ENCODE results near the gene OSTF1.

The OSTF1 gene

DNA sequence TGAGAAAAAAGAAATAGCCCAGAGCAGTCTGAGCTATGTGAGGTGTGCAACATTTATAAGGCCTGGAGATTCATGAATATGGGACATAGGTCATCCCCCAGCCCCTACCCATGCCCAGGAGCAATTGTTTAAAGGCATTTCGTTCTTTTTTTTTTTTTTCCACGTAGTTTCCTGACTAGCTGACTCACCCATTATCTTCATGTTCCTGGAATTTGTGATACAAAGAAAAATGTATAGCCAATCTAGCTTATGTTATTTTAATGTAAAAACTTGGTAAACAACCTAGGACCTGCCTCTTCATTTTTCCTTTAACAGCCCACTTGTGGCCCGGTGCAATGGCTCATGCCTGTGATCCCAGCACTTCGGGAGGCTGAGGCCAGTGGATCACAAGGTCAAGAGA, 81.3 kb downstream of the OSTF1 start:
- no peak for DNase-seq

DNA sequence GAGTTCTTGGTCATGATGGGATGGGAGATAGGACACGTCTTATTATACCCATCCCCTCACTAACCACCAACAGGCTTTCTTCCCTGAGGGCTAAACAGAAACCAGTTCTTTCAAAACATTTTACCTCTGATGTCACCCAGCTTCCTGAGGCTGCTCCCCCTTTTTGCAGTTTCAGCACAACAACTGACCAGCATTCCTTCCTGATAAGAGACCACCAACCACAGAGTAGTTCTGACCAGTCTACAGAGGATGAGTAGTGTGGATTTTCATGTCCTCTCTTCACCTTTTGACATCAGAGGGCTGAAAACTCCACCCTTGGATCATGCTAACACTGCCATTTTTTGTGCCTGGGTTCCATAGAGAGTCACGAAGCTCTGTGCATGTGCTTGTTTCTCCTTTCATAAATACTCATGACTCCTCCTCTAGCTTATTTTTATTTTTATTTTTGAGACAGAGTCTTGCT, 82.6 kb downstream of the OSTF1 start:
- DNase-seq, result no peak

DNA sequence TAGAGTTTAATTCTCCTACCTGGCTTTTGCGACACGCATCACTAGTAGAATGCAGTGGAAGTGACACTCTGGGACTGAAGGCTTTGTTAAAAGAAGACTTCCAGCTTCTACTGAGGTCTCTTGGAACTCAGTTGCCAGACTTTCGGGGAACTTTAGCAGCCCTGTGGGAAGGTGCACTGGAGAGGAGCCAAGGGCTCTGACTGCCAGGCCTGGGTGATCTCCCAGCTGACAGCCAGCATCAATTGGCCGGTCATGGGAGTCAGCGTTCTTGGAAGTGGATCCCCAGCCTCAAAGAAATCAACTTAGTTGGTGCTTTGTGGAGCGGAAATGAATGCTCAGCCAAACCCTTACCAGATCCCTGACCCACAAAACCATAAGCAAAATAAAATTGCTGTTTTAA, 87.1 kb downstream of the OSTF1 start:
- DNase-seq, result no peak

DNA sequence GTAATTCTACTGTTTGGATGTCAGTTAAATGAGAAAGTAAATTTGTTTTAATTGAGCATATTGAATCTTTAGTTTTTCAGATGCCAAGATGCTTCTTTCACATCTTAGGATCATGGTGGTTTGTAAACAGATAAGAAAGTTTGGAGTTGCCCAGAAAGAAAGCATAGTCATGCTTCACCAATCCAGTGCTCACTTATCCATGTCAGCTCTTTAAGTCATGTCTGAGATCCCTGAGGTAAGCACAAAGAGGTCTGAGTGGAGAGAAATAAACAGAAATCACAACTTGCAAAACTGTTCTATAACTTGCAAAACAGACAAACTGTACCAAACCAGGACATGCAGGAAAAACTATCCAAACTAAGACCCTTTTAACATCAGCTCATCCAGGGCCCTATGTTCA, 87.7 kb downstream of the OSTF1 start:
- no peak for DNase-seq

DNA sequence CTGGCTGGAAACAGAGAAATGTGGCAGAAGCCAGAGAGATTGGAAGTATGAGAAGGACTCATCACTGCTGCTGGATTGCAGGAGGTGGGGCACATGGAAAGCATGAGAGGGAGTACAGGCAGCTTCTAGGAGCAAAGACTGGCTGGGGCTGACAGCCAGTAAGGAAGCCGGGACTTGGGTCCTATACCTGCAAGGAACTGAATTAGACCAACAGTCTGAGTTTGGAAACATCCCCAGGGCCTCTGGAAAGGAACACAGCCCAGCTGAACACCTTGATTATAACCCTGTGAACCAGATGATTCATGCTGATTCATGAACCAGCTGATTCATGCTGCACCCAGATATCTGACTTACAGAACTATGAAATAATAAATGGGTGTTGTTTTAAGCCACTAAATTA, 93.4 kb downstream of the OSTF1 start:
- no peak for DNase-seq

DNA sequence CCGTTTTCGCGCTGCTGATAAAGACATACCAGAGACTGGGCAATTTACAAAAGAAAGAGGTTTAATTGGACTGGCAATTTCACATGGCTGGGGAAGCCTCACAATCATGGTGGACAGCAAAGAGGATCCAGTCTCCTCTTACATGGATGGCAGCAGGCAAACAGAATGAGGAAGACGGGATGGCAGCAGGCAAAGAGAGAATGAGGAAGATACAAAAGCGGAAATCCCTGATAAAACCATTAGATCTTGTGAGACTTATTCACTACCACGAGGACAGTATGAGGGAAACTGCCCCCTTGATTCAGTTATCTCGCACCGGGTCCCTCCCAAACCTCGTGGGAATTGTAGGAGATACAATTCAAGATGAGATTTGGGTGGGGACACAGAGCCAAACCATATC, 95.0 kb downstream of the OSTF1 start:
- no peak for DNase-seq

DNA sequence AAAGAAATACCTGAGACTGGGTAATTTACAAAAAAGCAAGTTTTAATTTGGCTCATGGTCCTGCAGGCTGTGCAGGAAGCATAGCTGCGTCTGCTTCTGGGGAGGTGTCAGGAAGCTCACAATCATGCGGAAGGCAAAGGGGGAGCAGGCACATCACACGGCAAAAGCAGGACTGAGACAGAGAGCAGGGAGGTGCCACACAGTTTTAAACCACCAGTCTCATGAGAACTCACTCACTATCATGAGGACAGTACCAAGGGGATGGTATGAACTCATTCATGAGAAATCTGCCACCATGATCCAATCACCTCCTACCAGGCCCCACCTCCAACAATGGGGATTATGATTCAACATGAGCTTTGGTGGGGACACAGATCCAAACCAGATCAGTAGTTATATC, 96.2 kb downstream of the OSTF1 start:
- DNase-seq, result no peak

DNA sequence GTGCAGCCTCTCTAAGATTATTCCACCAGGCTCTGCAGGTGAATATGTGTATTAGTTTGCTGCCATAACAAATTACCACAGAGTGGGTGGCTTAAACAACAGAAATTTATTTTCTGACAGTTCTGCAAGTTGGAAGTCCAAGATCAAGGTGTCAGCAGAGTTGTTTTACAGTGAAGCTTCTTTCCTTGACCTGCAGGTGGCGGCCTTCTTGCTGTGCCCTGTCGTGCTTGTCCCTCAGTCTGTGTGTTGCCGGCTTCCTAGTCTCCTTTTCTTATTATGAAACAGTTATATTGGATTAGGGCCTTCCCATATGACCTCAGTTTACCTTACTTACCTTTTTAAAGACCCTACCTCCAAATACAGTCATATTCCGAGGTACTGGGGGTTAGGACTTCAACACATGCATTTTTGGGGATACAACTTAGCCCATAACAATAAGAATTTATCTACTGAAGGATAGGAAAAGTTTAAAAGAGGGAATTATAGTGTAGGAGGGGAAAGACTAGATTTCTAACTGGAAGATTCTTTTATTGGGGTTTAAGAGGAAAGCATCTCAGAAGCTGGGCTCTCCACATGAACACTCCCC, 97.4 kb downstream of the OSTF1 start:
- peak; percentile 56 for DNase-seq

DNA sequence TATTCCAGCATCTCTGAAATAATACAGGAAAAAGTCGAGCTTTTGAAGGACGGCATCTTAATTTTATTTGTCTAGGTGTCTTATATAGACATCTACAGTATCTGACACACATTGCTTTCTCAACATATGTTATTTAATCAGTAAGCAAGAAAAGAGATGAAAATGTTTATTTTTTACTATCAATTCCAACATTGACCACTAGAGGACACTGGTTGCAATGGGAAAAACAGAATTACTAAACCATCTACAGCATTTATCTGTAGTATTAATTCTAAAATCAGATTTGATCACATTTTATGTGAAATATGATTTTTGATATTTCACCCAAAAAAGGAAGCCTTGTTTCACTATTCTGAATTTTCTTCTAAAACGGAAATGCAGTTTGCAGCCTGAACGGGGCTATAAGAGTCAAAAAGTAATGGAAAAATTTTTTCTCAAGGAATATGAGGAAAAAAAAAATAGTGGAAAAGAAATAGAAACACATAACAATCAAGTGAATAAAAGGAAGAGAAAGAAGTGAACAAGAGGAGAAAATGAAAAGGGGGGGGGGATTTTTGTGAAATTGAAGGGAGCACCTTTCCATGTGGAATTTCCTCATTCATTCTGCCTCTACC, 98.6 kb downstream of the OSTF1 start:
- DNase-seq, result no peak

DNA sequence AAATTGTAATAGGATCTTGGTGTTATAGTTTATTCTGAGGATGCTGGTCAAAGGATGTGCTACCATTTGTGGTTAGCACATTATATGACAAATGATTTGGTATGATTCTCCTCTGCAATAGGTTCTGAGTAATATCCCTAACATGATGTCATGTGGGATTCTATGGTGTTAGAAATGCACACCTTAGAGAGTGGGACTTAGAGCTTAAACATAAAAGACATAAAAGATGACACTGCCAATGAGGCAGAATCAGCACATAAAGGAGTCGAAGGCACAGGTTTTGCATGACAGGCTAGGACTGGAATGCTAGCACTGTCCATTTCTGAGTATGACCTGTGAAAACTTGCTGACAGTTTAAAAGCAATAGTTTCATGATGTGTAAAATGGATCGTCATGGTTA, 100.4 kb downstream of the OSTF1 start:
- no peak for DNase-seq

DNA sequence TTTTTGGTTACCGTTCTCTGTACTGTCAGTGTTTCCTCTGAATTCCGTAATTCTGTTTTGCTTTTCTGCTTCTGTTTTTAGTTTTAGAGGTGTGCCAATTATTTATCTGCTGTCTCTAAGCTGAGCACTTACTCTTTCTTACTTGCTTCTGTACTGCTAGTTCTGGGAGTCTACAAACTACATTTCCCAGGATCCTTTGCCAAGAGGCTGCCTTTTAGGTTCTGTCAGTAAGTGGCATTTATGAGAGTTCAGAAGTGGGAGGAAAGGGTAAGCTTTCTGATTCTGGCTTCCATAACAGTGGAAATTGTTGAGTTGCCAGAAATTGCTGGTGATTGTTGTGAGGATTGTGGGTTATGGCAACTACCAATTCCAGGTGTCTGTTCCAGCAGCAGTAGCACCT, 102.4 kb downstream of the OSTF1 start:
- DNase-seq, result no peak

Data from stimulated activated CD4-positive, alpha-beta T cell treated with anti-CD3 and anti-CD28 coated beads, Interleukin-4, amount 100 ng/mL, for 24 hours (primary cell).